Hematopoietic multipotent progenitor cell treated with erythropoietin and hydrocortisone succinate and interleukin-3 and kit ligand, for 6 days (in vitro differentiated cells): ENCODE data around the gene MRGPRX3.

ENCODE experiments used
- DNase-seq: peaks from one replicate; pipeline ENCODE4 v3.0.0-alpha.2; 2015

The MRGPRX3 gene

GRCh38 chr11:18171377-18172000, 39.1 kb downstream of the MRGPRX3 start:
- peak; percentile 60 for DNase-seq

DNA sequence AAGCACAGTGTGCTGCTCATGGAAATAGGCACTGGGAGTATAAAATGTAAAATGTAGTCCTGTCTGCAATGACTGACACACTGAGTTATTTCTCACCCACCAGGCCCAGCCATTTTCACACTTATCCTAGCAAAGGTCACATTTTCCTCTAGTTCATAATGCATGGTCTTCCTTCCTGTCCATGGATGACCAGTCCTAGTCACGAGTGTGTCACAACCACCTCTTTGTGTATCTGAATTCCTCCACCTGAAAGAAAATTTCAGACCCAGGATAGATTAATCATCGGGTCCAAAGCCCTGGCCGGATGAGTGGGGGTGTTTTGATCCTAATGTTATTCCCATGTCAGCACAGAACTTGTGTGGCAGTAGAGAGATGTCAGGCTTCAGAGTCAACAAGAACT, 40.3 kb downstream of the MRGPRX3 start, which contains the start of gene MRGPRX4:
Gene MRGPRX4, plus strand, starts transcription at position 172 of the 400 bp plus-strand sequence. CDS start 420 bp downstream, outside the sequence.
- DNase-seq: no peak

GRCh38 chr11:18173225-18173866, 41.0 kb downstream of the MRGPRX3 start:
- DNase-seq: no peak
